Lung (tissue), 12 donors: ENCODE results near the gene KCTD8. TPM values are rescaled to one million over a fixed set of nuclear protein-coding genes. Genes with fewer than 3 reads are reported as not detected.
A peak's percentile ranks its signal among the peaks of the same experiment; 100 is the strongest.

Experiments used
- ATAC-seq: fragments of 200-7000 bp; cut with Tn5 transposase; one replicate; pipeline ENCODE4 v1.9.1; 2020; ENCODE audit warnings: moderate number of reproducible peaks; ENCODE audit not compliant: insufficient read depth, low FRiP score
- DNase-seq, 3 donors: peaks; one replicate each; pipeline ENCODE4 v3.0.0-alpha.2; 2013 to 2017
- H3K27ac ChIP-seq, 2 donors: one replicate each; pipeline ENCODE4 v1.5.1; 2013; ENCODE audit warnings: mild to moderate bottlenecking in 2 of 2, moderate library complexity in 2 of 2, control low read depth in 1 of 2, inconsistent platforms in 1 of 2, low read depth in 1 of 2, low read length in 1 of 2
- H3K27me3 ChIP-seq, 3 donors: one replicate each; pipeline ENCODE4 v1.5.1; 2013; ENCODE audit warnings: low read length in 2 of 3; ENCODE audit not compliant: control insufficient read depth in 3 of 3, insufficient read depth in 3 of 3
- H3K36me3 ChIP-seq, 4 donors: one replicate each; pipeline ENCODE4 v1.5.1; 2013; ENCODE audit warnings: low read length in 4 of 4, mild to moderate bottlenecking in 1 of 4, moderate library complexity in 1 of 4; ENCODE audit not compliant: control insufficient read depth in 4 of 4, insufficient read depth in 4 of 4
- H3K4me1 ChIP-seq, 5 donors: one replicate each; pipeline ENCODE4 v1.5.1; 2013; ENCODE audit warnings: low read length in 5 of 5, mild to moderate bottlenecking in 2 of 5, moderate library complexity in 1 of 5; ENCODE audit not compliant: control insufficient read depth in 5 of 5, insufficient read depth in 5 of 5
- H3K4me3 ChIP-seq: one replicate; pipeline ENCODE4 v1.5.1; 2013; ENCODE audit warnings: mild to moderate bottlenecking, control low read depth, moderate library complexity
- H3K9ac ChIP-seq, 2 donors: one replicate each; pipeline ENCODE4 v1.5.1; 2013; ENCODE audit warnings: low read length in 2 of 2, control low read depth in 1 of 2; ENCODE audit not compliant: insufficient read depth in 1 of 2
- H3K9me3 ChIP-seq, 4 donors: one replicate each; pipeline ENCODE4 v1.5.1; 2013; ENCODE audit warnings: low read length in 3 of 4, mild to moderate bottlenecking in 1 of 4, moderate library complexity in 1 of 4; ENCODE audit not compliant: control insufficient read depth in 4 of 4, insufficient read depth in 3 of 4
- CTCF ChIP-seq: IDR thresholded peaks from 2 replicates; pipeline ENCODE4 v1.5.1; 2012; ENCODE audit warnings: mild to moderate bottlenecking; ENCODE audit errors: control extremely low read depth, extremely low read depth
- WGBS, 2 donors: extraction: QIAGEN DNeasy Blood & Tissue Kit; methylation state at CpG; one replicate each; pipeline ENCODE4 v1.1.7; 2013; 5-methylcytosine and 5-hydroxymethylcytosine counted together
- polyA plus RNA-seq, 2 donors: library from polyadenylated mRNA; stranded (reverse); fragments of 200-250 nt; gene quantifications; one replicate each; pipeline ENCODE4 v1.2.1, GENCODE V29; 2013
- total RNA-seq, 2 donors: library from RNA; depleted of rRNA in 1 of 2; stranded (reverse); fragments of >200 nt in 1 of 2; gene quantifications; one replicate each; pipeline ENCODE4 v1.2.1, GENCODE V29; 2014 to 2021
- donor health status: control.
- donor health status: control.
- donor health status: Bipolar disorder and iron deficiency.
- donor health status: healthy.
- donor health status: DM: yes; HTN: yes; CAD: no.

Gene KCTD8
- total and polyA plus RNA-seq, 4 donors: 0.02 to 0.17 (median 0.10) TPM

- Histone ChIP-seq H3K4me1 (peaks cover 0 to 12% (median 0%) of the 10 kb centered on the region in 5 donors), H3K4me3 (no peak overlapping the region), H3K9me3 (no peaks in the 10 kb centered on the region), H3K9ac (no peak overlapping the region), H3K27me3 (no peaks in the 10 kb centered on the region), H3K27ac (no peak overlapping the region), H3K36me3 (no peaks in the 10 kb centered on the region)
- TF ChIP-seq CTCF: no peak
- WGBS, 2 donors: 90% methylated on average over 1 of the region's 1 CpG
- ATAC-seq: no peak
- DNase-seq: no peak
These were observed 288.6 kb downstream of the KCTD8 start for GRCh38 chr4:44159991-44160390.

GRCh38 chr4:44157611-44158277, 290.9 kb downstream of the KCTD8 start:
- Histone ChIP-seq H3K9me3 (no peaks in the 10 kb centered on the region), H3K9ac (no peak overlapping the region), H3K27ac (no peak overlapping the region), H3K36me3 (no peaks in the 10 kb centered on the region), H3K27me3 (no peaks in the 10 kb centered on the region), H3K4me1 (peaks cover 0 to 12% (median 0%) of the 10 kb centered on the region in 5 donors), H3K4me3 (no peak overlapping the region)
- no peak for ATAC-seq
- 48 to 63% methylated on average over 6 of the region's 6 CpGs for WGBS, 2 donors
- peak in 2 of 3 donors; percentile 75 to 85 for DNase-seq
- TF ChIP-seq CTCF: no peak

- no peak overlapping the region for H3K4me3 ChIP-seq
- H3K9me3 ChIP-seq: peaks cover 0 to 3% (median 0%) of the 10 kb centered on the region in 4 donors
- no peaks in the 10 kb centered on the region for H3K27me3 ChIP-seq
- TF ChIP-seq CTCF: no peak
- H3K9ac ChIP-seq: no peak overlapping the region
- H3K4me1 ChIP-seq: no peaks in the 10 kb centered on the region
- no peak overlapping the region for H3K27ac ChIP-seq
- 52 to 71% methylated on average over 3 of the region's 3 CpGs for WGBS, 2 donors
- H3K36me3 ChIP-seq: no peaks in the 10 kb centered on the region
- ATAC-seq (no peak), DNase-seq (peak in 1 of 3 donors; percentile 21)
These were observed 298.5 kb downstream of the KCTD8 start for GRCh38 chr4:44150091-44150576.
